Stomach smooth muscle (tissue), 2 donors: ENCODE measurements around the gene HHATL.

ENCODE experiments used
- H3K27ac ChIP-seq: one replicate; pipeline ENCODE4 v1.7.0; 2013; ENCODE audit warnings: mild to moderate bottlenecking, low read length, inconsistent platforms
- H3K27me3 ChIP-seq, 2 donors: one replicate each; pipeline ENCODE4 v1.7.0; 2013; ENCODE audit warnings: low read length in 2 of 2; ENCODE audit not compliant: insufficient read depth in 2 of 2, control insufficient read depth in 1 of 2
- H3K36me3 ChIP-seq, 2 donors: one replicate each; pipeline ENCODE4 v1.7.0; 2013; ENCODE audit warnings: low read length in 2 of 2; ENCODE audit not compliant: control insufficient read depth in 2 of 2, insufficient read depth in 2 of 2
- H3K4me1 ChIP-seq: one replicate; pipeline ENCODE4 v1.7.0; 2013; ENCODE audit warnings: low read length; ENCODE audit not compliant: control insufficient read depth, insufficient read depth
- H3K4me3 ChIP-seq, 2 donors: one replicate each; pipeline ENCODE4 v1.7.0; 2013; ENCODE audit warnings: low read length in 2 of 2
- H3K9ac ChIP-seq, 2 donors: one replicate each; pipeline ENCODE4 v1.7.0; 2013; ENCODE audit warnings: low read length in 2 of 2, mild to moderate bottlenecking in 1 of 2
- H3K9me3 ChIP-seq, 2 donors: one replicate each; pipeline ENCODE4 v1.7.0; 2013; ENCODE audit warnings: low read length in 2 of 2; ENCODE audit not compliant: control insufficient read depth in 2 of 2
- donor health status: healthy.
- donor health status: Pancreatic carcinoma.

The HHATL gene

GRCh38 chr3:42712344-42712648 lies 9.7 kb upstream of the HHATL start:
- no peak overlapping the region for H3K9ac ChIP-seq
- no peaks in the 10 kb centered on the region for H3K4me1 ChIP-seq
- H3K4me3 ChIP-seq, result no peak overlapping the region
- H3K36me3 ChIP-seq, result no peaks in the 10 kb centered on the region
- no peak overlapping the region for H3K27ac ChIP-seq
- no peaks in the 10 kb centered on the region for H3K27me3 ChIP-seq
- H3K9me3 ChIP-seq, result no peaks in the 10 kb centered on the region

- Histone ChIP-seq H3K27ac (no peak overlapping the region), H3K36me3 (no peaks in the 10 kb centered on the region), H3K9me3 (no peaks in the 10 kb centered on the region), H3K4me3 (no peak overlapping the region), H3K4me1 (no peaks in the 10 kb centered on the region), H3K9ac (no peak overlapping the region), H3K27me3 (no peaks in the 10 kb centered on the region)
These were observed 9.1 kb upstream of the HHATL start for GRCh38 chr3:42711491-42712343.

- no peaks in the 10 kb centered on the region for H3K36me3 ChIP-seq
- no peak overlapping the region for H3K27ac ChIP-seq
- H3K27me3 ChIP-seq, result no peaks in the 10 kb centered on the region
- H3K9ac ChIP-seq, result no peak overlapping the region
- no peaks in the 10 kb centered on the region for H3K9me3 ChIP-seq
- no peaks in the 10 kb centered on the region for H3K4me1 ChIP-seq
- no peak overlapping the region for H3K4me3 ChIP-seq
These were observed 7.9 kb upstream of the HHATL start for GRCh38 chr3:42710323-42711021.

- no peaks in the 10 kb centered on the region for H3K9me3 ChIP-seq
- H3K4me3 ChIP-seq, result no peak overlapping the region
- no peak overlapping the region for H3K9ac ChIP-seq
- no peaks in the 10 kb centered on the region for H3K36me3 ChIP-seq
- H3K27ac ChIP-seq, result no peak overlapping the region
- no peaks in the 10 kb centered on the region for H3K27me3 ChIP-seq
- H3K4me1 ChIP-seq, result no peaks in the 10 kb centered on the region
These were observed 7.0 kb upstream of the HHATL start for GRCh38 chr3:42709621-42710020.

- Histone ChIP-seq H3K4me3 (no peak overlapping the region), H3K27me3 (no peaks in the 10 kb centered on the region), H3K27ac (no peak overlapping the region), H3K9me3 (no peaks in the 10 kb centered on the region), H3K4me1 (no peaks in the 10 kb centered on the region), H3K9ac (no peak overlapping the region), H3K36me3 (no peaks in the 10 kb centered on the region)
These were observed 6.1 kb upstream of the HHATL start for GRCh38 chr3:42708611-42709151.

- Histone ChIP-seq H3K9me3 (no peaks in the 10 kb centered on the region), H3K36me3 (no peaks in the 10 kb centered on the region), H3K4me1 (no peaks in the 10 kb centered on the region), H3K9ac (no peak overlapping the region), H3K27ac (no peak overlapping the region), H3K4me3 (no peak overlapping the region), H3K27me3 (no peaks in the 10 kb centered on the region)
These were observed 5.2 kb upstream of the HHATL start for GRCh38 chr3:42707620-42708355.

- Histone ChIP-seq H3K9ac (no peak overlapping the region), H3K36me3 (no peaks in the 10 kb centered on the region), H3K4me1 (no peaks in the 10 kb centered on the region), H3K9me3 (no peaks in the 10 kb centered on the region), H3K27me3 (no peaks in the 10 kb centered on the region), H3K4me3 (no peak overlapping the region), H3K27ac (no peak overlapping the region)
These were observed 4.4 kb upstream of the HHATL start for GRCh38 chr3:42706721-42707619.

GRCh38 chr3:42705962-42706585 lies 3.5 kb upstream of the HHATL start:
- no peak overlapping the region for H3K27ac ChIP-seq

GRCh38 chr3:42705058-42705767 lies 2.6 kb upstream of the HHATL start:
- no peaks in the 10 kb centered on the region for H3K4me1 ChIP-seq
- no peak overlapping the region for H3K9ac ChIP-seq
- no peaks in the 10 kb centered on the region for H3K9me3 ChIP-seq
- H3K4me3 ChIP-seq, result no peak overlapping the region
- H3K27ac ChIP-seq, result no peak overlapping the region
- no peaks in the 10 kb centered on the region for H3K36me3 ChIP-seq
- peaks cover 0 to 4% of the 10 kb centered on the region in 2 donors for H3K27me3 ChIP-seq

More at GRCh38 chr3:42705962-42706585, 3.5 kb upstream of the HHATL start:
- Histone ChIP-seq H3K4me1 (no peaks in the 10 kb centered on the region), H3K9me3 (no peaks in the 10 kb centered on the region), H3K36me3 (no peaks in the 10 kb centered on the region), H3K9ac (no peak overlapping the region), H3K4me3 (no peak overlapping the region), H3K27me3 (peaks cover 0 to 4% of the 10 kb centered on the region in 2 donors)
